MM.1S (cell line): ENCODE results near the gene MAP3K19.

Experiments used
- DNase-seq: peaks from one replicate; pipeline ENCODE4 v3.0.0-alpha.2; 2015
- H2AFZ ChIP-seq: fragments of 300-600 bp; sonication (generic); 2 replicates; pipeline ENCODE4 v1.6.0; 2016; ENCODE audit warnings: antibody characterized with exemption, low read length
- H3F3A ChIP-seq: fragments of 300-600 bp; sonication (generic); 2 replicates; pipeline ENCODE4 v1.6.1; 2016; ENCODE audit warnings: mild to moderate bottlenecking, antibody characterized with exemption, low read length, moderate library complexity, mixed read lengths; ENCODE audit not compliant: insufficient read depth
- H3K27ac ChIP-seq: fragments of 300-600 bp; sonication (generic); 2 replicates; pipeline ENCODE4 v1.5.1; 2016; ENCODE audit warnings: mild to moderate bottlenecking, low read length
- H3K27me3 ChIP-seq: fragments of 300-600 bp; sonication (generic); replicated peaks from 2 replicates; pipeline ENCODE4 v1.6.0; 2016; ENCODE audit warnings: low read length; ENCODE audit not compliant: insufficient read depth
- H3K36me3 ChIP-seq: fragments of 300-600 bp; sonication (generic); replicated peaks from 2 replicates; pipeline ENCODE4 v1.6.1; 2016; ENCODE audit warnings: mild to moderate bottlenecking, low read length, mixed read lengths; ENCODE audit not compliant: insufficient read depth
- H3K4me1 ChIP-seq: fragments of 300-600 bp; sonication (generic); 2 replicates; pipeline ENCODE4 v1.6.1; 2016; ENCODE audit warnings: low read length, mixed read lengths
- H3K4me2 ChIP-seq: fragments of 300-600 bp; sonication (generic); 2 replicates; pipeline ENCODE4 v1.6.0; 2016; ENCODE audit warnings: low read depth, low read length
- H3K4me3 ChIP-seq: fragments of 300-600 bp; sonication (generic); 2 replicates; pipeline ENCODE4 v1.5.1; 2016; ENCODE audit warnings: low read length, mixed read lengths
- H3K79me2 ChIP-seq: fragments of 300-600 bp; sonication (generic); 2 replicates; pipeline ENCODE4 v1.6.1; 2016; ENCODE audit warnings: mixed run types, low read length, mixed read lengths
- H3K9ac ChIP-seq: fragments of 300-600 bp; sonication (generic); 2 replicates; pipeline ENCODE4 v1.6.1; 2016; ENCODE audit warnings: low read length, mixed read lengths
- H3K9me2 ChIP-seq: fragments of 300-600 bp; sonication (generic); replicated peaks from 2 replicates; pipeline ENCODE4 v1.6.1; 2016; ENCODE audit warnings: mild to moderate bottlenecking, low read length, mixed read lengths; ENCODE audit not compliant: insufficient read depth
- H3K9me3 ChIP-seq: fragments of 300-600 bp; sonication (generic); replicated peaks from 2 replicates; pipeline ENCODE4 v1.6.1; 2016; ENCODE audit warnings: mild to moderate bottlenecking, low read length, mixed read lengths; ENCODE audit not compliant: insufficient read depth
- H4K20me1 ChIP-seq: fragments of 300-600 bp; sonication (generic); 2 replicates; pipeline ENCODE4 v1.6.1; 2016; ENCODE audit warnings: mild to moderate bottlenecking, low read length, moderate library complexity, mixed read lengths; ENCODE audit not compliant: insufficient read depth
- EZH2 ChIP-seq: fragments of 300-600 bp; sonication (generic); optimal IDR thresholded peaks from 2 replicates; pipeline ENCODE3; 2017; ENCODE audit warnings: low read depth, mild to moderate bottlenecking, antibody characterized with exemption, low read length, mixed read lengths
- EZH2phosphoT487 ChIP-seq: fragments of 300-600 bp; sonication (generic); IDR thresholded peaks from 2 replicates; pipeline ENCODE4 v1.6.1; 2018; ENCODE audit warnings: antibody characterized with exemption, low read length
- TF ChIP-seq, protein P1 (sequence below): fragments of 300-600 bp; sonication (generic); IDR thresholded peaks from 2 replicates; pipeline ENCODE4 v1.5.1; 2016; ENCODE audit warnings: antibody characterized with exemption, low read length, mixed read lengths

The MAP3K19 gene

DNA sequence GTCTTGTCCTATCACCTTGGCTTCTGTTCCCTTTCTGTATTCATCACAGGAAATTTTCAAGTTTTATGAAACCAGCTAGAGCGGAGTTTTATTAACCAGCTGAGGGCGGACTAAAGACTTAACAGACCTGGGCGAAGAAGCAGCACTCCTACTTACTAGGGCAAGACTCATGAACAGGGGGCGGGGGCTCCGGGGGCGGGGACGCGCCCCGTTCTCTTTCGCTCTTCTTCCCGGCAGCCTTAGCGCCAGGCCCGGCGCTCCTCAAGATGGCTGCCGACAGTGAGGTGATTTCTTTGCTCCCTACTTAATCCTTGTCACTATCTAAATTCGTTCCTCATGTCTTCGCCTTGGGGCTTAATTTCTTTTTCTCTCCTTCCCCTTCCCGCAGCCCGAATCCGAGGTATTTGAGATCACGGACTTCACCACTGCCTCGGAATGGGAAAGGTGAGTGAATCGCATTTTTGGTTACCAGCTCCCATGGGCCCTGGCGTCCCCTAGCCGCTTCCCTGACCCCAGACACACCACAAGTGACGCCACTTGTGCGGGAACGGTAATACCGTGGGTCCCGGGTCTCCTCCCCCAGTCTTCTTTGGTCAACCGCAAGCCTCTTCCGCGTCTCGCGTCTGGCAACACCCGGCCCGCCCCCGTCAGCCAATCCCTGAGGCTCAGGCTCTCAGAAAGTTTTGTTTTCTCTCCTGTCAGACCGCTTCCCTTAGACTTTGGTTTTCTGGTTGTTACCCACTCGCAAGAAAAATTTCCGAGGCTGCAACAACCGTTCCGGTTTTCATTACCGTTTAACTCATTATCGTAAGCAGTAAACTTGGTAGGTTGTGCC, 5.0 kb upstream of the MAP3K19 start, which contains the start of gene RAB3GAP1:
TSS of gene RAB3GAP1 (plus strand) at position 251 of the 835 bp plus-strand sequence. CDS start at position 267, 16 bp downstream.
- Histone ChIP-seq H3K4me3 (peak within 1 kb of the TSS; percentile 95), H3K9me2 (no peaks in the 10 kb centered on the region), H3K4me2 (peak within 1 kb of the TSS; percentile 81), H3K36me3 (no peaks in the 10 kb centered on the region; the same call in 1 of the 2 replicates), H3K9me3 (no peaks in the 10 kb centered on the region), H2AFZ (peak within 1 kb of the TSS; percentile 87), H4K20me1 (peaks cover 3% of the 10 kb centered on the region; the same call in 1 of the 2 replicates), H3K79me2 (peaks cover 51% of the 10 kb centered on the region), H3K9ac (peak within 1 kb of the TSS; percentile 95), H3K4me1 (peaks cover 18% of the 10 kb centered on the region), H3K27me3 (no peaks in the 10 kb centered on the region), H3F3A (peaks cover 17% of the 10 kb centered on the region), H3K27ac (peak within 1 kb of the TSS; percentile 96)
- DNase-seq: peak; percentile 89
- TF ChIP-seq, protein P1, sequence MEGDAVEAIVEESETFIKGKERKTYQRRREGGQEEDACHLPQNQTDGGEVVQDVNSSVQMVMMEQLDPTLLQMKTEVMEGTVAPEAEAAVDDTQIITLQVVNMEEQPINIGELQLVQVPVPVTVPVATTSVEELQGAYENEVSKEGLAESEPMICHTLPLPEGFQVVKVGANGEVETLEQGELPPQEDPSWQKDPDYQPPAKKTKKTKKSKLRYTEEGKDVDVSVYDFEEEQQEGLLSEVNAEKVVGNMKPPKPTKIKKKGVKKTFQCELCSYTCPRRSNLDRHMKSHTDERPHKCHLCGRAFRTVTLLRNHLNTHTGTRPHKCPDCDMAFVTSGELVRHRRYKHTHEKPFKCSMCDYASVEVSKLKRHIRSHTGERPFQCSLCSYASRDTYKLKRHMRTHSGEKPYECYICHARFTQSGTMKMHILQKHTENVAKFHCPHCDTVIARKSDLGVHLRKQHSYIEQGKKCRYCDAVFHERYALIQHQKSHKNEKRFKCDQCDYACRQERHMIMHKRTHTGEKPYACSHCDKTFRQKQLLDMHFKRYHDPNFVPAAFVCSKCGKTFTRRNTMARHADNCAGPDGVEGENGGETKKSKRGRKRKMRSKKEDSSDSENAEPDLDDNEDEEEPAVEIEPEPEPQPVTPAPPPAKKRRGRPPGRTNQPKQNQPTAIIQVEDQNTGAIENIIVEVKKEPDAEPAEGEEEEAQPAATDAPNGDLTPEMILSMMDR: no peak
- TF ChIP-seq EZH2phosphoT487 (no peak), EZH2 (no peak)

DNA sequence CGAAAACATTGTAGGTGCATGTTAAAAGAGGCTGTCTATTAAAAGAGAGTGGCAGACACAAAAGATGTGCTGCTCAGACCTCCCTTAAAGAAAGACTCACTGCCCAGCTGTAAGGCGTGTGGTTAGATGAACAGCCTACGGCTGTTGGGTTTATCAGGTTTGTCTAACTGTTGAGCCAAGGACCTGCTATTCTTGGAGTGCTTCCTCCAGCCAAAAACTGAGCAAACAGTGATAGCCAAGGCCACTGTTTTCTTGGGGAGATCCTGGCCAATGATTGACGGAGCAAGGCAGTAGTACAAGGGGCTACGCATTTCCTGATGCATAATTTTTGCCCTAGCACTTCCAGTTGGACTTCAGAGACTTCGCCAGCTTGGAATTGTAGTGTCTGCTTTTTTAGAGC, 3.4 kb upstream of the MAP3K19 start:
- DNase-seq: no peak
- Histone ChIP-seq H3K9me3 (no peaks in the 10 kb centered on the region), H3K27me3 (no peaks in the 10 kb centered on the region), H3K9ac (no peak overlapping the region), H4K20me1 (no peaks in the 10 kb centered on the region), H3F3A (peaks cover 17% of the 10 kb centered on the region), H3K4me2 (no peak overlapping the region), H3K4me1 (peaks cover 14% of the 10 kb centered on the region), H3K9me2 (no peaks in the 10 kb centered on the region), H3K4me3 (no peak overlapping the region), H3K36me3 (no peaks in the 10 kb centered on the region), H3K79me2 (peaks cover 35% of the 10 kb centered on the region), H2AFZ (no peak overlapping the region), H3K27ac (no peak overlapping the region)
- TF ChIP-seq EZH2phosphoT487 (no peak), EZH2 (no peak)
- TF ChIP-seq, protein P1: no peak

DNA sequence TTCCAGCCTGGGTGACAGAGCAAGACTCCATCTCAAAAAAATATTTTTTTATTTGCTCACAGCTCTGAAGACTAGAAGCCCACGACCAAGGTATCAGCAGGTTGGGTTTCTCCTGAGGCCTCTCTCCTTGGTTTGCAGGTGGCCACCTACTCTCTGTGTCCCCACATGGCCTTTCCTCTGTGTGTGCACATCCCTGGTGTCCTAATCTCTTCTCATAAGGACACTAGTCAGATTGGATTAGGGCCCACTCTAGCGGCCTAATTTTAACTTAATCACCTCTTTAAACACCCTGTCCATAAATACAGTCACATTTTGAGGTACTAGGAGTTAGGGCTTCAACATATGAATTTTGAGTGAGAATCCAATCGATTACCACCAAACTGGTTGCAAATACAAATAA, 2.9 kb upstream of the MAP3K19 start:
- peaks cover 30% of the 10 kb centered on the region for H3K79me2 ChIP-seq
- peaks cover 17% of the 10 kb centered on the region for H3F3A ChIP-seq
- no peaks in the 10 kb centered on the region for H3K27me3 ChIP-seq
- no peaks in the 10 kb centered on the region for H4K20me1 ChIP-seq
- H3K27ac ChIP-seq: no peak overlapping the region
- no peak overlapping the region for H2AFZ ChIP-seq
- no peaks in the 10 kb centered on the region for H3K9me3 ChIP-seq
- H3K4me3 ChIP-seq: no peak overlapping the region
- peaks cover 14% of the 10 kb centered on the region for H3K4me1 ChIP-seq
- no peaks in the 10 kb centered on the region for H3K9me2 ChIP-seq
- no peak overlapping the region for H3K4me2 ChIP-seq
- DNase-seq: no peak
- TF ChIP-seq, protein P1: no peak
- TF ChIP-seq EZH2 (no peak), EZH2phosphoT487 (no peak)
- no peaks in the 10 kb centered on the region for H3K36me3 ChIP-seq
- no peak overlapping the region for H3K9ac ChIP-seq
